CD4-positive, alpha-beta memory T cell (primary cell): ENCODE results near the gene FER. TPM values are rescaled to one million over a fixed set of nuclear protein-coding genes. Genes with fewer than 3 reads are reported as not detected.
"Not testable (repeated sequence)": the region's sequence is repeated elsewhere in the genome, so short reads cannot be mapped to it uniquely, and the experiment has no call there.

Experiments used
- CTCF ChIA-PET: fragments of 350-600 bp; sonication (Branson Sonifier 250); formaldehyde crosslinking; loops from one replicate; lab custom pipeline; 2021; ENCODE audit warnings: inconsistent platforms; ENCODE audit not compliant: partially characterized antibody; lab: Charles Lee
- POLR2A ChIA-PET: fragments of 350-600 bp; sonication (Branson Sonifier 250); formaldehyde crosslinking; loops from one replicate; lab custom pipeline; 2021; ENCODE audit not compliant: partially characterized antibody; lab: Charles Lee
- DNase-seq, 5 donors: peaks; one replicate each; pipeline versions ENCODE4 v3.0.0 to v3.0.0-alpha.2; 2020 to 2022; ENCODE audit warnings: mixed read lengths in 1 of 5
- H3K27ac ChIP-seq: one replicate; pipeline ENCODE4 v1.7.0; 2013; ENCODE audit warnings: low read depth, low read length
- H3K27me3 ChIP-seq: 2 replicates; pipeline ENCODE4 v1.7.0; 2013; ENCODE audit warnings: mild to moderate bottlenecking, low read length, moderate library complexity; ENCODE audit not compliant: insufficient read depth
- H3K36me3 ChIP-seq: 2 replicates; pipeline ENCODE4 v1.7.0; 2013; ENCODE audit warnings: mild to moderate bottlenecking, low read length, moderate library complexity; ENCODE audit not compliant: insufficient read depth
- H3K4me1 ChIP-seq: 2 replicates; pipeline ENCODE4 v1.7.0; 2013; ENCODE audit warnings: mild to moderate bottlenecking, low read length, moderate library complexity; ENCODE audit not compliant: insufficient read depth
- H3K4me3 ChIP-seq, 2 donors: one replicate each; pipeline ENCODE4 v1.7.0; 2013; ENCODE audit warnings: low read length in 2 of 2, mild to moderate bottlenecking in 1 of 2
- H3K9me3 ChIP-seq, 2 donors: one replicate each; pipeline ENCODE4 v1.7.0; 2013; ENCODE audit warnings: low read length in 2 of 2, control low read depth in 1 of 2; ENCODE audit not compliant: control insufficient read depth in 1 of 2
- H3K27ac Mint-ChIP-seq, 7 donors: one replicate each; pipeline ENCODE4 v1.8.0; 2020 to 2021; ENCODE audit warnings: mixed read lengths in 7 of 7, mild to moderate bottlenecking in 6 of 7, inconsistent platforms in 3 of 7, moderate library complexity in 3 of 7
- H3K27me3 Mint-ChIP-seq, 2 donors: one replicate each; pipeline ENCODE4 v1.8.0; 2020 to 2021; ENCODE audit warnings: mixed read lengths in 2 of 2
- H3K36me3 Mint-ChIP-seq, 2 donors: one replicate each; pipeline ENCODE4 v1.8.0; 2020 to 2021; ENCODE audit warnings: mixed read lengths in 2 of 2, inconsistent platforms in 1 of 2, mild to moderate bottlenecking in 1 of 2
- H3K4me1 Mint-ChIP-seq, 4 donors: one replicate each; pipeline ENCODE4 v1.8.0; 2020 to 2021; ENCODE audit warnings: mixed read lengths in 4 of 4, mild to moderate bottlenecking in 1 of 4
- H3K4me3 Mint-ChIP-seq, 8 donors: one replicate each; pipeline ENCODE4 v1.8.0; 2020 to 2021; ENCODE audit warnings: mixed read lengths in 8 of 8, mild to moderate bottlenecking in 7 of 8, moderate library complexity in 6 of 8, inconsistent platforms in 3 of 8
- H3K9me3 Mint-ChIP-seq, 8 donors: one replicate each; pipeline ENCODE4 v1.8.0; 2020 to 2021; ENCODE audit warnings: mixed read lengths in 8 of 8, mild to moderate bottlenecking in 5 of 8, inconsistent platforms in 3 of 8, moderate library complexity in 1 of 8
- intact Hi-C: fragments of 100-400 bp; cut with micrococcal nuclease; formaldehyde crosslinking; loops from one replicate; pipeline ENCODE4 v1.15.1; 2023
- polyA plus RNA-seq, 2 donors: library from polyadenylated mRNA; unstranded; fragments of 300-500 nt; fragmentation: Illumina TruSeq; gene quantifications; one replicate each; pipeline ENCODE4 v1.2.3, GENCODE V29; 2021
- total RNA-seq, 2 experiments: library from RNA; stranded (reverse); gene quantifications; one replicate each; pipeline ENCODE4 v1.2.3, GENCODE V29; 2021

Gene FER
- total and polyA plus RNA-seq, 4 experiments from 2014 or later = 6.1 to 11.3 (median 10.3) TPM

DNA sequence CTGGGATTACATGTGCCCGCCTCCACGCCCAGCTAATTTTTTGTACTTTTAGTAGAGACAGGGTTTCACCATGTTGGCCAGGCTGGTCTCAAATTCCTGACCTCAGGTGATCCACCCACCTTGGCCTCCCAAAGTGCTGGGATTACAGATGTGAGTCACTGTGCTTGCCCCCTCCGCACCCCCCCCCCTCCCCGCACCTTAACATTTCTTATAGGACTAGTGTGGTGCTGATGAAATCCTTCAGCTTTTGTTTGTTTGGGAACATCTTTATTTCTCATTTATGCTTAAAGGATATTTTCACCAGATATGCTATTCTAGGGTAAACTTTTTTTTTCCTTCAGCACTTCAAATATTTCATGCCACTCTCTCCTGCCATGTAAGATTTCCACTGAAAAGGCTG, 46.7 kb downstream of the FER start:
- H3K27ac Mint-ChIP-seq = peak overlapping the region in 1 of 7 donors; percentile 32
- H3K36me3 ChIP-seq, H3K27me3 Mint-ChIP-seq, H3K9me3 Mint-ChIP-seq, CTCF ChIA-PET, POLR2A ChIA-PET, H3K4me3 Mint-ChIP-seq, H3K4me1 ChIP-seq, H3K27me3 ChIP-seq, H3K4me1 Mint-ChIP-seq, H3K27ac ChIP-seq, intact Hi-C loops, H3K9me3 ChIP-seq, H3K4me3 ChIP-seq, DNase-seq: not testable (repeated sequence)
- H3K36me3 Mint-ChIP-seq = peaks cover 0 to 24% of the 10 kb centered on the region in 2 donors

- intact Hi-C loops = no loop called here
- no peak overlapping the region for H3K27ac ChIP-seq
- POLR2A ChIA-PET = no interaction called here
- CTCF ChIA-PET = no interaction called here
- H3K4me1 ChIP-seq = no peaks in the 10 kb centered on the region
- Mint-ChIP-seq H3K9me3 (peaks cover 0 to 5% (median under 1%) of the 10 kb centered on the region in 8 donors), H3K4me3 (no peak overlapping the region), H3K27ac (no peak overlapping the region), H3K27me3 (no peaks in the 10 kb centered on the region), H3K4me1 (peaks cover 0 to 6% (median under 1%) of the 10 kb centered on the region in 4 donors), H3K36me3 (peaks cover 9 to 37% of the 10 kb centered on the region in 2 donors)
- no peaks in the 10 kb centered on the region for H3K9me3 ChIP-seq
- no peak overlapping the region for H3K4me3 ChIP-seq
- no peaks in the 10 kb centered on the region for H3K27me3 ChIP-seq
- no peaks in the 10 kb centered on the region for H3K36me3 ChIP-seq
- DNase-seq = no peak
Measured at GRCh38 chr5:108797396-108797795, 49.7 kb downstream of the FER start.

- Mint-ChIP-seq H3K9me3 (peaks cover 0 to 8% (median 3%) of the 10 kb centered on the region in 8 donors), H3K27ac (peak overlapping the region in 1 of 7 donors; percentile 20), H3K4me3 (no peak overlapping the region), H3K27me3 (no peaks in the 10 kb centered on the region), H3K4me1 (peaks cover 0 to 6% (median under 1%) of the 10 kb centered on the region in 4 donors), H3K36me3 (peaks cover 13 to 43% of the 10 kb centered on the region in 2 donors)
- Histone ChIP-seq H3K36me3 (no peaks in the 10 kb centered on the region), H3K9me3 (no peaks in the 10 kb centered on the region), H3K27ac (no peak overlapping the region), H3K27me3 (no peaks in the 10 kb centered on the region), H3K4me1 (no peaks in the 10 kb centered on the region), H3K4me3 (no peak overlapping the region)
- no peak for DNase-seq
- intact Hi-C loops = no loop called here
- ChIA-PET CTCF (no interaction called here), POLR2A (no interaction called here)
Measured at GRCh38 chr5:108797986-108798385, 50.3 kb downstream of the FER start.

GRCh38 chr5:108798513-108799265, 51.0 kb downstream of the FER start:
- Mint-ChIP-seq H3K4me1 (peaks cover 0 to 6% (median under 1%) of the 10 kb centered on the region in 4 donors), H3K36me3 (peaks cover 19 to 43% of the 10 kb centered on the region in 2 donors), H3K9me3 (peaks cover under 1 to 14% (median 6%) of the 10 kb centered on the region in 8 donors), H3K27ac (no peak overlapping the region), H3K4me3 (no peak overlapping the region), H3K27me3 (no peaks in the 10 kb centered on the region)
- Histone ChIP-seq H3K4me3 (no peak overlapping the region), H3K27ac (no peak overlapping the region), H3K27me3 (no peaks in the 10 kb centered on the region), H3K36me3 (no peaks in the 10 kb centered on the region), H3K9me3 (no peaks in the 10 kb centered on the region), H3K4me1 (no peaks in the 10 kb centered on the region)
- intact Hi-C loops = no loop called here
- POLR2A ChIA-PET = no interaction called here
- no peak for DNase-seq
- CTCF ChIA-PET = no interaction called here

DNA sequence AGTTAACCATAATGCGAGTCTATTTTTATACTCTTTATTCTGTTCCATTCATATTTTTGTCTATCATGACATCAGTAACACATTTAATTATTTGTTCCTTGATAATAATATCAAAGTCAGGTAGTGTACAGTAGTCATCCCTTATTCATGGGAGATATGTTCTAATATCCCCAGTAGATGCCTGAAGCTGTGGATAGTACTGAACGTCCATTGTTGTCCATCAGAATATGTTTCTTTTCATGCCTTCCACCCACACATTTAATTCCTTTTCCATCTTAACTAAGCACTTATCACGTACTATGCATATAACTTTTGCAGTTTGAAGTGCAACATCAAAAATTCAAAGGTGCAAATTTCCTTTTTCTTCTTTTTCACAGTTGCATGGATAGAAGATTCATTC, 53.6 kb downstream of the FER start:
- Mint-ChIP-seq H3K36me3 (peaks cover 26 to 40% of the 10 kb centered on the region in 2 donors), H3K9me3 (peaks cover 5 to 29% (median 22%) of the 10 kb centered on the region in 8 donors), H3K4me1 (peaks cover 0 to 6% (median under 1%) of the 10 kb centered on the region in 4 donors), H3K4me3 (no peak overlapping the region), H3K27me3 (no peaks in the 10 kb centered on the region), H3K27ac (no peak overlapping the region)
- ChIA-PET CTCF (interaction anchor here (0.5 kb wide), 1 partner anchor 137 kb away, joined by 4 read pairs; no protein-coding TSS in a partner anchor), POLR2A (no interaction called here)
- no peaks in the 10 kb centered on the region for H3K27me3 ChIP-seq
- no peak overlapping the region for H3K27ac ChIP-seq
- DNase-seq = no peak
- no peak overlapping the region for H3K4me3 ChIP-seq
- no peaks in the 10 kb centered on the region for H3K36me3 ChIP-seq
- no peaks in the 10 kb centered on the region for H3K9me3 ChIP-seq
- H3K4me1 ChIP-seq = no peaks in the 10 kb centered on the region
- intact Hi-C loops = no loop called here

DNA sequence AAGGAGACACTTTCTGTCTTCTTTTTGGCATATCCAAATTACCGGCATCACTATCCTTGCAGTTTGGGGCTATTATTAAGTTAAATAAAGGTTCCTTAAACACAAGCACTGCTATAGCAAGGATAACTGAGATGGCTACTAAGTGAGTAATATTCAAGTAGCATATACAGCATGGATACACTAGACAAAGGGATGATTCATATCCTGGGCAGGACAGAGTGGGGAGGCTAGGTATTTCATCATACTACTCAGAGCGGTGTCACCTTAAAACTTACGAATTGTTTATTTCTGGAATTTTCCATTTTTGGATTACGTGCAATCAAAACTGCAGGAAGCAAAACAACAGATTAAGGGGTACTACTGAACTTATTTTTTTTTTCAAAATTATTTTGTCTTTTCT, 54.1 kb downstream of the FER start:
- intact Hi-C loops = no loop called here
- ChIA-PET POLR2A (no interaction called here), CTCF (no interaction called here)
- Histone ChIP-seq H3K27me3 (no peaks in the 10 kb centered on the region), H3K4me3 (no peak overlapping the region), H3K9me3 (no peaks in the 10 kb centered on the region), H3K4me1 (no peaks in the 10 kb centered on the region), H3K36me3 (no peaks in the 10 kb centered on the region), H3K27ac (no peak overlapping the region)
- no peaks in the 10 kb centered on the region for H3K27me3 Mint-ChIP-seq
- no peak overlapping the region for H3K27ac Mint-ChIP-seq
- H3K36me3 Mint-ChIP-seq = peaks cover 26 to 44% of the 10 kb centered on the region in 2 donors
- no peak overlapping the region for H3K4me3 Mint-ChIP-seq
- DNase-seq = no peak
- peaks cover 7 to 30% (median 24%) of the 10 kb centered on the region in 8 donors for H3K9me3 Mint-ChIP-seq
- peaks cover 0 to 6% (median 0%) of the 10 kb centered on the region in 4 donors for H3K4me1 Mint-ChIP-seq

GRCh38 chr5:108810717-108811116, 63.0 kb downstream of the FER start:
- CTCF ChIA-PET = no interaction called here
- no peak for DNase-seq
- H3K9me3 ChIP-seq = no peaks in the 10 kb centered on the region
- Mint-ChIP-seq H3K9me3 (peaks cover 5 to 34% (median 13%) of the 10 kb centered on the region in 8 donors), H3K4me3 (no peak overlapping the region), H3K27me3 (no peaks in the 10 kb centered on the region), H3K27ac (peak overlapping the region in 1 of 7 donors; percentile 10), H3K36me3 (peaks cover 13 to 26% of the 10 kb centered on the region in 2 donors), H3K4me1 (peaks cover 0 to 6% (median 2%) of the 10 kb centered on the region in 4 donors)
- H3K27me3 ChIP-seq = no peaks in the 10 kb centered on the region
- POLR2A ChIA-PET = no interaction called here
- no peaks in the 10 kb centered on the region for H3K36me3 ChIP-seq
- H3K4me3 ChIP-seq = no peak overlapping the region
- intact Hi-C loops = no loop called here
- H3K4me1 ChIP-seq = no peaks in the 10 kb centered on the region
- H3K27ac ChIP-seq = no peak overlapping the region
